DMS153 (cell line): ENCODE results near the gene REC114.
"Not testable (repeated sequence)": the region's sequence is repeated elsewhere in the genome, so short reads cannot be mapped to it uniquely, and the experiment has no call there.

Experiments
- DNase-seq: peaks from one replicate; lab custom pipeline; 2025; lab: John Stamatoyannopoulos, UW

Gene REC114

DNA sequence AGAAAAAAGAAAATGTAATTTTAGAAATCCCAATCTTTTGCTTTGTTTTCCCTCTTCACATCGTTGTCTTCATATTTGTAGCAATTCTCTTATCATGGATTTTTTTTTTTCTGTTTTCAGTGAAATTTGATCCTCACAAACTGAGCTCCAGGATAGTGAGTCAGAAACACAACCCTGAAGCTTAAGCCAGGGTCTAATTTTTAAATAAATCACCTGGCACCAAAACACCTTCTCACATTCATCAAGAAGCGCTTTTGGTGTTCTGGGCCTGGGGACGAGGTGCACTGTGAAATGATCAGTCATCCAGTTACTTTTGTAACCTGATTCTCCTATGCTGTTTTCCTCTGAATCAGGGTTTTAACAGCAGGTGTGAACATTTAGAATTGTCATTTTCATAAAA is 87.7 kb downstream of the REC114 start:
- DNase-seq = no peak

DNA sequence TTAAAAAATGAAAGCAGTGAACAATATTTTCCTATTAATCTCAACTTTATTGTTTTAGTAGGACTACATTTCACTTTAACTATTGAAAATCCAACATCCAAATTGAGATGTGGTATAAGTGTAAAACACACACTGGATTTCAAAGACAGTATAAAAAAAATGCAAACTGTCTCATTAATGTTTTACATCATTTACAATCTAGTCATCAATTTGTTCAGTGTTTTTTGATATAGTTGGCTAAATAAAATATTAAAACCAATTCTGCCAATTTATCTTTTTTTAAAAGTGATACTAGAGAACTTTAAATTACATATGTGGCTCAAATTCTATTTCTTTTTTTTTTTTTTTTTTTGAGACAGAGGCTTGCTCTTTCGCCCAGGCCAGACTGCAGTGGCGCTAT is 95.2 kb downstream of the REC114 start:
- no peak for DNase-seq

DNA sequence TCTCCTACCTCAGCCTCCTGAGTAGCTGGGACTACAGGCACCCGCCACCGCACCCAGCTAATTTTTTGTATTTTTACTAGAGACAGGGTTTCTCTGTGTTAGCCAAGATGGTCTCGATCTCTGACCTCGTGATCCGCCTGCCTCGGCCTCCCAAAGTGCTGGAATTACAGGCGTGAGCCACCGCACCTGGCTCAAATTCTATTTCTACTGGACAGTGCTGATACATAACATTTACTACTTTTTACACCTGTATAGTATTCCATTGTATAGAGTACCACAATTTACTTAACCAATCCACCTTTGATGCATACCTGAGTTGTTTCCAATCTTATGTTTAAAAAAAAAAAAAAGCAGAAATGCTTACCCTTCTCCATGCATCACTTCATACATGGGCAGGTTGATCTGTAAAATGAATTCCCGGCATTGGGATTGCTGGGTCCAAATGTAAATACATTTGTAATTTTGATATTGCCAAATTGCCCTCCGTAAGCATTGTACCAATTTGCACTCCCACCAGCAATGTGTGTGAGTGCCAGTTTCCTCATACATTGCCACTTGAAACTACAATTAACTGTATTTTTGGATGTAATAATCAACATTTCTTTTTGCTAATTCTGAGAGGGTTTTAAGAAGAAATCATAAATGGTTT is 95.7 kb downstream of the REC114 start:
- no peak for DNase-seq

DNA sequence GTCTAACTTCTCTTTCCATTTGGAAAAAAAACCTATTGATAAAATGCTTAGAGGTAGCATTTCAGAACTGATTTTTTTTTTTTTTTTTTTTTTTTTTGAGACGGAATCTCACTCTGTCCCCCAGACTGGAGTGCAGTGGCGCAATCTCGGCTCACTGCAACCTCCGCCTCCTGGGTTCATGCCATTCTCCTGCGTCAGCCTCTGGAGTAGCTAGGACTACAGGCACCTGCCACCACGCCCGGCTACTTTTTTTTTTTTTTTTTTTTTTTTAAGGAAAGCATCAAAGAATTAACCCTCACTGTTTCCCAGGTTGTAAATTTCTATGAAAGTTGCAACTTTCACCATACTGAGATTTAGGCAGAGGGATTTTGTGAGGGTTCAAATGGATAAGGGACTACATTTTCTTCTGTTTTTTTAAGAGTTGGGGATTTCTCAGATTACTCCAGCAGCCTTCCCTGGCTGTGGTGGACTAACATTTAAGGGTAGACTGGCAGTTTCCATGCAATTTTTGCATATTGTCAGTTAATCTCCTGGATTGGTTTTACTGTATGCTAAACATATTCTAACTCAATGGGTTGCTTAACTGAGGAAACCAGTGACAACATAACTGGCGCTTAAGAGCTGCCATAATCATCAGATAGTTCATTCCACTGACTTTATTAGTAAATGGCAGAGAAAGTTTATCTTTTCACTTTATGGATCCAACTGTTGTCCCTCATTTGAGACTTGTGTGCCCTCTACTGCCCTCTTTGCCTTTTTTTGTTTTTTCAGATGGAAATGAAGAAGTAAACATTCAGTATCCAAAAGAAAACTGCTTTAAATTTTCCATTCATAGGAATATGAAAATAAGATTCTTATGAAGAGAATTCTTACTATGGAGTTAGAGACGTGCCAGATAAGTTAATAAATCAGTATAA is 96.5 kb downstream of the REC114 start:
- DNase-seq = no peak

DNA sequence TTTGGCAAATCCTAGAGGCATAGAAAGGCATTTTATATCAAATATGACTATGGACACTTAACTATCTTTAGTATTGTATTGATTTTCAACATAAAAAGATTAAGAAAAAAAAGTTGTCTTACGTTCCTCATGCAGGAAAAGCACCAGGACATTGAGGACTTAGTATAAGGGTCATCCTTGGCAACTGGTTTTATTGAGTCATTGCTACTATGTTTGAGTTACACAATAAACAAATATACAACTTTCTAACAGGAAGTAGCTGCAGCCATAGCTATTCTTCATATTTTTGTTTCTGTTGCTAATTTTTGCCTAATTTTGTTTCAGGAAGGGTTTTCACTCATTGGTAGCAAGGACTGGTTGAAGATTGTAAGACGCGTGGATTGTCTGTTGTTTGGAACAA is 97.2 kb downstream of the REC114 start:
- no peak for DNase-seq

DNA sequence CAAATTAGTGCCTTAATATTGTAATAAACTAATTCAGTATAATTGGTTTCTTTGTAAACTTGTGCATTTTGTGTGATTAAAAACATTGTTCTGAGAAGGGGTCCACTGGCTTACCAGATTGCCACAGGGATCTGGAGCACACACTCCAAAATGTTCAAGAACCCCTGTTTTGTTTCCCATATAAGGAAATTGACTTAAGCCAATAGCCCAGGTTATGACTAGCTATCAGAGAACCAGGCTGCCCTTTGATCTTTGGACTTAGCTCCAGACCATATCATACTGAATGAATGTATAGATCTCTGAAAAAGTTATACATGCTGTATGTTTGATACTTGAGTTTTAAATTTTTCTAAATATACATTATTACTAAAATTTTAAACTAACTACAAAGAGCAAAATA is 98.5 kb downstream of the REC114 start:
- DNase-seq = no peak

DNA sequence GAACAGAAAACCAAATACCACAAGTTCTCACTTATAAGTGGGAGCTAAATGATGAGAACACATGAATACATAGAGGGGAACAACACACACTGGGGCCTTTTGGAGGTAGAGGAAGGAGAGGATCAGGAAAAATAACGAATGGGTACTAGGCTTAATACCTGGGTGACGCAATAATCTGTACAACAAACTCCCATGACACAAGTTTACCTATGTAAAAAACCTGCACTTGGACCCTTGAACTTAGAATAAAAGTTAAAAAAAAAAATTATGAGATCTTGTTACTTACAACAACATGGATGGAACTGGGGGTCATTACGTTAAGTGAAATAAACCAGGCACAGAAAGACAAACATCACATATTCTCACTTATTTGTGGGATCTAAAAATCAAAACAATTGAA is 106.0 kb downstream of the REC114 start:
- DNase-seq = not testable (repeated sequence)

DNA sequence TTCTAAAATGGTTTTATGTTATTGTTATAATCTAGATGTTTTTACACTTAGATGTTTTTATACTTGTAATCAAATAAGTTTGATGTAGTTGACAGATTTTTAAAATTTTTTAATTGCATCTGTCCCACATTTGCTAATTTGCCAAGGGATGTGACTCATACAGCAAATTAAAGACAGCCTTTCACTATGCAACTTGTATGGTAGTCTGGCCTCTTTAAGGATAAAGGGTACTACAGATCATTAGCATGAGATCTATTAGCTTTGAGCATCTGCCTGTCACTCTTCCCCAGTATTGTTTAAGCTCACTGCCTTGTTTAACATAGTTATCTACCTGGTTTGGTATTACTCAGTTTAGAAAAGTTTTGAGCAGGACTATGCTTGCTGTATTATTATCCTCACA is 107.2 kb downstream of the REC114 start:
- DNase-seq = no peak

DNA sequence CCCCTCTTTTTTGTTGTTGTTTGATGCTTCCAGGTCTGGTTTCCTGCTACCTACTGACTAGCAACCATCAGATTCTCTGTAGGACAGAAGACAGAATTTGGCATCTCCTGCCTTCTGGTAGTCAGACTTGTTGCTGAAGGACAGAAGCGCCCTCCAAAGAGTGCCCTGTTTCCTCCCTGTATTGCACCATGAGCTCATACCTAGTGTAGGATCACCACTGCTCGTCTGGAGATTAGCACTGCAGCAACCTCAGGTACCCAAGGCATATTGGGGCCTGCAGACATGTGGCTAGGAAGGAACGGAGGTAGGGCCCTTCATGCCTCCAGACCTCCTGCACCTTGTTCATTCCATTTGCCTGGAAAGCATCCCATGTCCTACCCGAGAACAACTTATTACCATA is 112.1 kb downstream of the REC114 start:
- no peak for DNase-seq

DNA sequence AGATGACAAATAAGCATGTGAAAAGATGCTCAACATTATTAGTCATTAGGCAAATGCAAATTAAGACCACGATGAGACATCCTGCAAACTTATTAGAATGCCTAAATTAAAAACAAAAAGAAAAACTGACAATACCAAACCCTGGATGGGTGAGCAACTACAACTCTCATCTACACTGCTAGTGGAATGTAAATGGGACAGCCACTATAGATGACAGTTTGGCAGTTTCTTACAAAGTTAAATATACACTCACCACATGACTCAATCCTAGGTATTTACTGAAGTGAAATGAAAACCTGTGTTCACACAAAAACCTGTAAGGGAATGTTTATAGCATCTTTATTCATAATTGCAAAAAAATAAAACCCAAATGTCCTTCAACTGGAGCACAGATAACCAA is 115.6 kb downstream of the REC114 start:
- DNase-seq = no peak

DNA sequence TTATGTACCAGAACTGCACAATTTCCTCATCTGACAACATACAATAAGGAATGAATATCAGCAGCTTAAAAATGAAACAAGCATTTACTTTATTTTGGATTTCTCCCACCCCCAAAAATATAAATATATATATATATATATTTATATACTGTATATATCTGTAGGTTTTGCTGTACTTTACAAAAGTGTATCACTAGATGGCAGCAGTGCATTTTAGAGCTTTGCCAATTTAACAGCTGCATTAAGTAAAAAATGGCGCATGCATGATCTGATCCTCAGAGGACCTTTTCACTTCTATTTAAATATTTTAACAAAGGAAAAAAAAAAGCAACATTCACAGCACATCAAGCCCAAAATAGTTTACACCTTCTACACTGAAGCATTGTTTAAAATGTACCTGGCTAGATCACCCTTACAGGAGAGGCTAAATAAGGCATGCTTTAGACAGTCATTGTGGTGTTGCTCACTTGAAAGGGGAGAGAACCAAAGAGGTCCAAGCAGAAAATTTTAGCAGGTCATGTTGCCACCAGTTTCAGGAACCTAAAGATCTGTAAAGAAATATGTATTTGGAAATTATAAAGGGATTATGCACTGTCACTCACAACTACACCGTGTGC is 117.6 kb downstream of the REC114 start:
- peak; percentile 13 for DNase-seq

DNA sequence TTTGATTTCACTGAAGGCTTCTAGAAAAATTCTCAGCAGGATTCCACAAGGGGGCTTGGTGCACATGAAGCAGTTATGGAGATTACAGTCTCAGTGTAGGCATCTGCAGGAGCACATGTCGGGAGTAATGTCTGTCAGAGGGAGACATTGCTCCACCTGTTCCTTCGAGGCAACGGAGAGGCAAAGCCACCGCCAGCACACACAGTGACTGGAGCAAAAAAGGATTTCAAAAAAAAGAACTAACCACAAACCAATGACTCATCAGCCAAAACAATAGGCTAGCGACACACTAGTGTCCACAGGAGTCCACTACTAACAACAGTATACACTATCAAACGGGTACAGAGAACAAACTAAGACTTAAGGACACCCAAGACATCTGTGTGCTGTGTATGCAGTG is 121.3 kb downstream of the REC114 start:
- no peak for DNase-seq

DNA sequence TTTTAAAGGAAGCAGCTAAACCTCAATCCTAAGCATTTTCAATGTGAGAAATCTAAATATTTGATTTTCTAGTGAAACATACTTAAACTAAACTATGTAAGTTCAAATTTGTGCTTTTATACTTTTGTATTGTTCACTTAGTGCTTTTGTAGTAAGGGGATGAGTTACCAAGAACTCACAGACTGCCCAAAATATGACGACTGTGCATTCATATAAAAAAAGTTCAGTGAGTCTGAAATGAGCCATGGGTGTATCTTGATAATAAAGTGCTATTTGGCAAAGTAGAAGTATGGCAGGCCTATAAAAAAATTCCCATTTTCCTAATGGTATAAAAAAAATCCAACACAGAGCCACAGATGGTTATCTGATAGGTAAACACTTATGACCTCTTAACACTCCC is 124.1 kb downstream of the REC114 start:
- no peak for DNase-seq

DNA sequence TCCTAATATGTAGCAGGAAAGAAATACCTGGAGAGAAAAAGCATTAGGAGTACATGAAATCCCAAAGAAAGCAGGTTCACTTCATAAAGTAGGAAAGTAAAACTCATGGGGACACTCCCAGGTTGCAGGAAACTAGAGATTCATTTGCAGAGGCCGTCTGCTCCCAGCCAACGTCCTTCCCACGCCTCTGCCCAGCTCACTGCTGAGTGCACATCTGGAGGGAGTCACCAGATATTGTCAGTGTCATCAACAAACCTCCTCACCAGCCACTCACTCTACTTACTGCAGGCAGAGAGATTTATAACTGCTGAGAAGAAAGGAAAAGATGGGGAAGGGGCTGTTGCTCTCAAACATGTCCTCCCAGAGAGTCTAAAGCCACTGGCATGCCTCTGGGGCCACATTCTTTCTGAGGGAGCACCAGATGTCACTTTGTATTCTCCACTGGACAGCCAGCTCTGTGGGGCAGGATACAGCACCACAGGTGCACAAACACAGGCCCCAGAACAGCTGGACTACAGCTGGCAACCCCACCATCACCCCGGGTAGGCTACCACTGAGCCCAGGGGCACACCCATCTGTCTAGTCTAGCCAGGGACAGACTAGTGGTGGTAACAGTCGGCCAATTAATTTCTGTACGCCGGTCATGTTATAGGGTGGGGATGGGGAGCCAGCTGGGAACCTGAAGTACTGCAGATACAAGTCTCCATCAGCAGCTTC is 125.8 kb downstream of the REC114 start:
- no peak for DNase-seq

DNA sequence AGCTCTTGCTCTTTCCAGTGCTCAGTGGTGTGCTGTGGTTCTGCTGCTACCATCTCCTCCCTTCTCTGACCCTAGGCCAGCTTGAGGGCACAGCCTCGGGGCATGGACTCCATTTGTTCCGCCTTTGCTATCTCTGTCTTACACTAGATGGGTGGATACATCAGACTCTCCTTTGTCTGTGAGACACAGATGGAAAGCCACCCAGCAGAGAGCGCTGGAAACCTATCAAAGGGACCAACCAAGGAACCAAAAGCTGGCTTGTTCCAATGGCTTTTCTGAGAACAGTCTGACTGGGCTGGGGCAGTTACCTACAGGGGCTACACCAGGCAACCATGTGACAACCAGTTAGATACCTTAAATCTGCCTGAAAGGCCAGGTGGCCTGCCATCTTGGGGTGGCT is 126.4 kb downstream of the REC114 start:
- no peak for DNase-seq

DNA sequence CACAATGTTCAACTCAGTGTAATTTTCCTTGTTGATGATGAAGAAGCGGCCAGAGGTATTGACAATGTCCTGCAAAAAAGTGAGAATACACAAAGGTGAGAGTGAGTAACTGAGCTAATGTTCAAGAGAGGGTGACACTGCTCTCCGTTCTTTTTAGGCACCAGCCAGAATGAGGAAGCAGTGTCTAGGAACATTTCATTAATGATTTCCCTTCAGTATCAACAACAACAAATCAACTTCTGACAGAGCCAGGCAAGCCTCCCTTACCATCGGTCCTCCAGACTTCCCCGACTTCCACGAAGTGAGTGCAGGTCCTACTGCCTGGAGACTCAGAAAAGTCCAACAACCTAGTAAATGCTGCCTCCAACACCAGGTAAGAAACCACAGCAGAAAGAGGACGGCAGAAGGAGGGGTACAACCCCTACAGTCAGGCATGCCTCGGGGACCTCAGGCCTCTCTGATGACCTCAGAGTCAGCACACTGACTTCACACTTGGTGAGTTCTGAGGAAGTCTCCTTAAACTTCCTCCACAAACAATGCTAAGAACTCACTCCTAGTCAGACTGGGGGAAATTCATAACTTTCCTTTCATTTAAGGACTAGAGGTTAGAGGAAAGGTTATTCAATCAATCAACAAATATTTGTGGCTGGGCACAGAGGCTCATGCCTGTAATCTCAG is 127.5 kb downstream of the REC114 start:
- DNase-seq = no peak

DNA sequence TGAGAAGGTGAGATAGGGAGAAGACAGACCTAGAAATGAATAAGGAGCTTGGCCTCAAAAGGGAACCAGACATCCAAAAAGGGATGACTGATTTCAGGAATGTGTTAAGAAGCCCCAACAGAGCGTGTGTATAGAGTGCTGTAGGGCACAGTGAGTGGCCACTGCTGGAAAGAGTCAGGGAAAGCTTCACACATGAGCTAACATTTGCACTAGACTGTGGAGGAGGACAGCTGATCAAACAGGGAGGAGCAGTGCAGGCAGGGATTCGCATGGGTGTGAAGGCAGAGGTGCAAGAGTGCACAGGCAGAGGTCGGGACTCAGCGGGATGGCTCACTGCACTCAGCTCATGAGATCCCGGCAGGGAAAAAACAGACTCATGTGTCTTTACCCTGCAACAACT is 128.4 kb downstream of the REC114 start:
- peak; percentile 1 for DNase-seq

DNA sequence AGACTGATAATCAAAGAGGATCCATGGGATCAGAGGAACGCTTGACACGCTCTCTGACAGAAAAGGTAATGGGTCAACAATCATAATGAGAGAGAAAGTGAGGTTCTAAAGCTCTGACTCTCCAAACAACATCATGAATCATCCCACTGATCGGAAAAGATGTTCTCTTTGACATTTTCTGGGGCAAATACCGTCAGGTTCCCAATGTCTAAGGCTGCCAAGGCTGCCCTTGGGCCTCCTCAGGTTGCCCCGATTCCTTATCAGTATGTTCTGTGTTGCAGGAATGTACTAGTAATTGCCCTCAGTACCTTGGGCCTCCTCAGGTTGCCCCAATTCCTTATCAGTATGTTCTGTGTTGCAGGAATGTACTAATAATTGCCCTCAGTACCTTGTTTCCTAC is 129.3 kb downstream of the REC114 start:
- no peak for DNase-seq

DNA sequence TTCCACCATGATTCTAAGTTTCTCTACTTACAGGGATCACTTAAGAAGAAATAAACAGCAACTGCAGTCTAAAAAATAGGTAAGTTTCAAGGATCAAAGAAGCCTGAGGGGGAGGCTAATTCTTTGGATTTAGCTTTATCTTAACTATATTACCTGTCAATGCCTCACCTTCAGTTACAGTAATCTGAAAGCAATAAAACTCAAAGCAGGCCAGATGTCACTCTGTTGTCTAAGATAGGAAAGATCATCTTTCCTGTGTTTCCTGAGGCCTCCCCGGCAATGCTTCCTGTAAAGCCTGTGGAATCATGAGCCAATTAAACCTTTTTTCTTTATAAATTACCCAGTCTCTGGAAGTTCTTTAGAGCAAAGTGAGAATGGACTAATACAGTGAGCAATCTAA is 130.1 kb downstream of the REC114 start:
- DNase-seq = no peak

DNA sequence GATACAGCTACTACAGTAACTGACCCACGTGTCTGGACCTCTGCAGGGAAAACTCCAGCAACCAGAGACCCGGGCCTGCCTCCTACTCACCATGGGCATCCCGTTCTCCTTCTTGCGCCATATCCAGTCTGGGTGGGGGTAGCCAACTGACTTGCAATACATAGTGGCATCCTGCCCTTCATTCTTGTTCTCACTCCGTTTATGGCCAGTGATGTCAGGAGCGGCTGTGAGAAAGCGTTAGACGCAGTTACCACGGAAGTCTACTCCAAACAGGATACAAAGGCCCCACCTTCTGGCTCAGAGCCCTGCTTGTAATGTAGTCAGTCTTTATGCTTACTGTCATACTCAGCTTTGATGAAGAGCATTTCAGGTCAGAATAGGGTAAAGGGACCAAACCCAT is 130.6 kb downstream of the REC114 start:
- peak; percentile 25 for DNase-seq

DNA sequence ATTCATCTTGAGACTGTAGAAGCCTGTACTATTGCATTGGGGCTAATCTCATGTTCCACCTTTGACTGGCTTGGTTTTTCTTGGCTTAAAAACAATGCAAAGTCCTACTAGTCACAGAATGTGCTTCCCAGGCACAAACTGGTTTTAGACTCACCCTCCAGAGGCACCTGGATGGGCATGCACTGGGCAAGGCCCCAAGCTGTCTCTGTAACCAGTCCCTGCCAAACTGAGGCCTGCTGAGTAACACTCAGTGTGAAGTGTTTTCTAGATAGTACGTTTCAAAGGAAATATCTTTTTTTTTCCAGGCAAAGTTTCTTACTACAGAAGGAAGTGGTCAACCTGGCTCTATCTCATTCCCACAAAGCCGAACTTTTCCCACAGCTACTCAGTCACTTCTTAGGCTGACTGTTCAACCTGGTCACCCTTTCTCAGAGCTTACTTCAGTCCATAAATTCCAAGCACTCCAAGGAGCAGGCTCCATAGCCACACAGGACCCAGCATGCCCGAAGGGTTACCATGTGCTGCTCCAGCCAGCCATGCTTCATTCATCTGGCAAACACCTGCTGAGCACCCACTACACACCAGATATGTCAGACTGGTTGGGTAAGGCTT is 132.8 kb downstream of the REC114 start:
- no peak for DNase-seq

DNA sequence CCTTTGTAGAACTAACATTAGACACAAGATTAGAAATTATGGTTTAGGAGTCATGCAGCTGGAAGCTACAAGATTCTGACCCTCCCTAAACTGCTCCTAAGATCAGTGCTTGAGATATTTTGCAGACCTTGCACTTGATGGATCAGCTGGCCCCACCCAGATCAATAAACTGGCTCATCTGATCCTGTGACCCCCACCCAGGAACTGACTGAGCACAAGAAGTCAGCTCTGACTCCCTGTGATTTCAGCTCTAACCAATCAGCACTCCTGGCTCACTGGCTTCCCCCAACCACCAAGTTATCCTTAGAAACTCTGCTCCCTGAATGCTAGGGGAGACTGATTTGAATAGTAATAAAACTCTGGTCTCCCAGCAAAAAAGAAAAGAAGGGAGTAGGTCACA is 134.6 kb downstream of the REC114 start:
- not testable (repeated sequence) for DNase-seq
